ENCODE measurements around the gene ECI1.
A peak's percentile ranks its signal among the peaks of the same experiment; 100 is the strongest.
"Not testable (repeated sequence)": the region's sequence is repeated elsewhere in the genome, so short reads cannot be mapped to it uniquely, and the experiment has no call there.

The ECI1 gene

DNA sequence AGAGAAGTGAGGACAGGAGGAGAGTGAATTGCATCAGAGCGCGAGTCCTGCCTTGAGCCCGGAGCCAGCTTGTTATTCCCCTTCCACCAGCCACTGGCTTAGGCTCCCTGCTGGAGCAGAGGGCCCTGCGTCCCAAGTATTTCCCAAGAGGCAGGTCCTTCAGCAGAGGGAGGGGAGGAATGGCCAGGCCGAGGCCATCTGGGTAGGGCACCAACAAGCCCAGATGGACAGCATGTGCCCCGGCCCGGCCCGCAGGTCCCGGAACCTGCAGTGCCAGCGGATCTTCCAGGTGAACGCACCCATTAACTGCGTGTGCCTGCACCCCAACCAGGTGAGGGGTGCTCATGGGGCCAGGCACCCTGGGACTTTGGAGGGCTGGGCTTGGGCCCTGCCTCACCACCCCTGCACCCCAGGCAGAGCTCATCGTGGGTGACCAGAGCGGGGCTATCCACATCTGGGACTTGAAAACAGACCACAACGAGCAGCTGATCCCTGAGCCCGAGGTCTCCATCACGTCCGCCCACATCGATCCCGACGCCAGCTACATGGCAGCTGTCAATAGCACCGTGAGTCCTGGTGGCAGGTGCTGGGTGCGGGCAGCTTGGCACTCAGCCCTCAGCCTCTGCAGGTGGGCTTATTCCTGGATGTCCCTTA, 44.5 kb downstream of the ECI1 start:
- Histone ChIP-seq H3K4me1 (ENCODE audit: control insufficient read depth, insufficient read depth, low read length) (peaks cover 13% of the 10 kb centered on the region; the same call in 1 of the 2 replicates), H3K27me3 (ENCODE audit: control insufficient read depth, insufficient read depth, low read length) (no peaks in the 10 kb centered on the region), H3K27ac (ENCODE audit: low read depth, low read length) (no peak overlapping the region), H3K36me3 (ENCODE audit: control insufficient read depth, insufficient read depth, low read length) (peaks cover 36% of the 10 kb centered on the region), H3K4me3 (ENCODE audit: low read depth, low read length) (no peak overlapping the region; the same call in 1 of the 2 replicates), H3K9me3 (ENCODE audit: control insufficient read depth, insufficient read depth, low read depth, low read length) (no peaks in the 10 kb centered on the region), H3K9ac (ENCODE audit: low read length) (peak overlapping the region; percentile 43)

DNA sequence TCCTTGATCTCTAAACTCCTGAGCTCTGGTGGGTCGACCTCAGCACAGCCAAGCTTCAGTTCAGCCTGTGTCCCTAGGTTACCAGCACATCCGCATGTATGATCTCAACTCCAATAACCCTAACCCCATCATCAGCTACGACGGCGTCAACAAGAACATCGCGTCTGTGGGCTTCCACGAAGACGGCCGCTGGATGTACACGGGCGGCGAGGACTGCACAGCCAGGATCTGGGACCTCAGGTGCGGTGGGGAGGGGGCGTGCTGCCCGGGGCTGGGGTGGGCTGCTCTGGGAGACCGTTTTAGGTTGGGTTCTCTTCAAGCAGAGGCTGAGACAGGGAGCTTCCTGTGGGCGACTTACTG, 45.0 kb downstream of the ECI1 start:
- H3K4me1 ChIP-seq (ENCODE audit: control insufficient read depth, insufficient read depth, low read length) = peaks cover 10% of the 10 kb centered on the region; the same call in 1 of the 2 replicates
- H3K9ac ChIP-seq (ENCODE audit: low read length) = peak overlapping the region; percentile 97
- H3K36me3 ChIP-seq (ENCODE audit: control insufficient read depth, insufficient read depth, low read length) = peaks cover 33% of the 10 kb centered on the region
- H3K27ac ChIP-seq (ENCODE audit: low read depth, low read length) = no peak overlapping the region
- peak overlapping the region; percentile 97 for H3K4me3 ChIP-seq (ENCODE audit: low read depth, low read length)
- H3K9me3 ChIP-seq (ENCODE audit: control insufficient read depth, insufficient read depth, low read depth, low read length) = no peaks in the 10 kb centered on the region
- no peaks in the 10 kb centered on the region for H3K27me3 ChIP-seq (ENCODE audit: control insufficient read depth, insufficient read depth, low read length)

DNA sequence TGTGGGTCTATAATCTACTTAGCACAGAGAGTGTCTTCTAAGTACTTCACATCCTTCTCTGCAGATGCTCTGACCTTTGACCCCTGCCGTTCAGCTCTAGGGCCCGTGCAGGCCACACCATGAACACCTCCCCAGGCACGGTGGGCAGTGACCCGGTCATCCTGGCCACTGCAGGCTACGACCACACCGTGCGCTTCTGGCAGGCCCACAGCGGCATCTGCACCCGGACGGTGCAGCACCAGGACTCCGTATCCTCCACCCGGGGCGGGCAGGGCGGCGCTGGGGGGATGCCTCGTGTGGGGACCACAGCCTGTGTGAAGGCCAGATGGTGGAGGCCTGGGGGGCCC, 45.4 kb downstream of the ECI1 start:
- Histone ChIP-seq H3K4me3 (ENCODE audit: low read depth, low read length) (peak overlapping the region; percentile 97), H3K27me3 (ENCODE audit: control insufficient read depth, insufficient read depth, low read length) (no peaks in the 10 kb centered on the region), H3K4me1 (ENCODE audit: control insufficient read depth, insufficient read depth, low read length) (peaks cover 9% of the 10 kb centered on the region; the same call in 1 of the 2 replicates), H3K9ac (ENCODE audit: low read length) (peak overlapping the region; percentile 97), H3K9me3 (ENCODE audit: control insufficient read depth, insufficient read depth, low read depth, low read length) (no peaks in the 10 kb centered on the region), H3K36me3 (ENCODE audit: control insufficient read depth, insufficient read depth, low read length) (peaks cover 33% of the 10 kb centered on the region), H3K27ac (ENCODE audit: low read depth, low read length) (peak overlapping the region; percentile 95; the same call in 1 of the 2 replicates)

DNA sequence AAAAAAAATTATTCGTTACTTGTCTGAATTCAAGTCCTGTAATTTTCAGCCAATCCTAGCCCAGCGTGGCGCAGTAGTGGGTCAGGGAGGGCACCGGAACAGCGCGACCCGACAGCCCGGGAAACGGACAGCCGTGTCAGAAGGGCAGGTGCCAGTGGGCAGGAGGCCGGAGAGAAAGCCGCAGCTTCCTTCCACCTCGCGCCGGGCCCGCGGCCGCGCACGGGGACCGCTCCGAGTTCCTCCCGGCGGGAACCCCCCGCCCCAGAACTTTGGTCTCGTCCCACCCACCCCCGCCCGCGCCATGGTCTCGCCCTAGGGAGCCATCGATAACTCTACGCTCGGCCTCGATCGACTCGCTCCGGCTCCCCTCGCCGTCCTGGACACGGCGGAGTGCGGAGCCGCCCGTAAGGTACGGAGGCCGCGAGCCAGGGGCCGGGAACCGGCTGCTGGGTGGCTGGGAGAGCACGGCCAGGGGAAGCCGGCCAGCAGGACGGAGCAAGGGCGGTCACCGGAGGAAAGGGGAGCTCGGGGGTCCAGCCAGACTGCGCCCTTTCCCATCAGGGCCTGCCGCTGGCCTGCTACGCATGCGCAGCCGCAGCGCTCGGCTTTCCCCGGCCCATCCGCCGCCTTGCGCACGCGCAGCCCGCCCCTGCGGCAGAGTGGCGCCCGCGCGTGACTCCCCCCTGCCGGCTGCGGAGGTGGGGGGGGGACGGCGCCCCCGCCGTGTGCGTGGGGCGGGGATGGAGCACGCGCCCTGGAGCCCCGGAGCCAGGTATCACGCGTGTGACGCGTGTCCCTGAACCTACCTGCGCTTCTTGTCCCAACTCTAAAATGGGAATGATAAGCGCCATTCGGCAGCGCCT, 46.1 kb downstream of the ECI1 start, which contains the start of gene MLST8:
Gene MLST8, plus strand, starts transcription at position 351 of the 863 bp plus-strand sequence. CDS start 632 bp downstream, outside the sequence.
- Histone ChIP-seq H3K36me3 (ENCODE audit: control insufficient read depth, insufficient read depth, low read length) (peaks cover 33% of the 10 kb centered on the region), H3K27me3 (ENCODE audit: control insufficient read depth, insufficient read depth, low read length) (peaks cover 5% of the 10 kb centered on the region), H3K9ac (ENCODE audit: low read length) (peak within 1 kb of the TSS; percentile 97), H3K4me3 (ENCODE audit: low read depth, low read length) (peak within 1 kb of the TSS; percentile 97), H3K9me3 (ENCODE audit: control insufficient read depth, insufficient read depth, low read depth, low read length) (no peaks in the 10 kb centered on the region), H3K4me1 (ENCODE audit: control insufficient read depth, insufficient read depth, low read length) (peaks cover 4% of the 10 kb centered on the region; the same call in 1 of the 2 replicates), H3K27ac (ENCODE audit: low read depth, low read length) (peak within 1 kb of the TSS; percentile 95)

DNA sequence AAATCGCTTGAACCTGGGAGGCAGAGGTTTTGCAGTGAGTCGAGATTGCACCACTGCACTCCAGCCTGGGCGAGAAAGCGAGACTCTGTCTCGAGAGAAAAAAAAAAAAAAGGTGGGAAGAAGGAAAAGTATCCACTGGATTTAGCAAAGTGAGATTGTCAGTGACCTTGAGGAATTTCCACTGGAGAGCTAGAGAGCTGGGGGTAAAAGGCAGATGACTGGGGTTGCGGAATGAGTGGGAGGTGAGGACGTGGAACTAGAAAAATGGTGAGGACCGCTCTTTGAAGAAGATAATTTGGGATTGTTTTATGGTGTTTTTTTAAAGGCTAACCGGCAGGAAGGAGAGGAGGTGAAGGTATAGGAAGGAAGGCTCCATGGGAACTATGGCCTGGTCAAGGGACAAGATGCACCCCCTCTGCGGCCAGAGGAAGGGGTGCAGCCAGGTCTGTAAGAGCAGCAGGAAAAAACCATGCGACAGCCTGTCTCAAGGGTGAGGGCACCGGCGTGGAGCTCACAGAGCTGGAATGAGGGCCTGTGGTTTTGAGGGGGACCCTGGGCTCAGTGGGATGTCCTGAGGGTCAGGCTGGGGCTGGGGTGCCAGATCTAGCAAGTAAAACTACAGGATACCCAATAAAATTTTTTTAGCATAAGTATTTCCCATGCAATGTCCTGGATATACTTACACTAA, 46.8 kb downstream of the ECI1 start:
- peak overlapping the region; percentile 97 for H3K4me3 ChIP-seq (ENCODE audit: low read depth, low read length)
- H3K27ac ChIP-seq (ENCODE audit: low read depth, low read length) = peak overlapping the region; percentile 95; the same call in 1 of the 2 replicates
- H3K9me3 ChIP-seq (ENCODE audit: control insufficient read depth, insufficient read depth, low read depth, low read length) = no peaks in the 10 kb centered on the region
- peaks cover 12% of the 10 kb centered on the region for H3K27me3 ChIP-seq (ENCODE audit: control insufficient read depth, insufficient read depth, low read length)
- H3K36me3 ChIP-seq (ENCODE audit: control insufficient read depth, insufficient read depth, low read length) = peaks cover 30% of the 10 kb centered on the region
- H3K4me1 ChIP-seq (ENCODE audit: control insufficient read depth, insufficient read depth, low read length) = peaks cover 4% of the 10 kb centered on the region; the same call in 1 of the 2 replicates
- peak overlapping the region; percentile 97 for H3K9ac ChIP-seq (ENCODE audit: low read length)

DNA sequence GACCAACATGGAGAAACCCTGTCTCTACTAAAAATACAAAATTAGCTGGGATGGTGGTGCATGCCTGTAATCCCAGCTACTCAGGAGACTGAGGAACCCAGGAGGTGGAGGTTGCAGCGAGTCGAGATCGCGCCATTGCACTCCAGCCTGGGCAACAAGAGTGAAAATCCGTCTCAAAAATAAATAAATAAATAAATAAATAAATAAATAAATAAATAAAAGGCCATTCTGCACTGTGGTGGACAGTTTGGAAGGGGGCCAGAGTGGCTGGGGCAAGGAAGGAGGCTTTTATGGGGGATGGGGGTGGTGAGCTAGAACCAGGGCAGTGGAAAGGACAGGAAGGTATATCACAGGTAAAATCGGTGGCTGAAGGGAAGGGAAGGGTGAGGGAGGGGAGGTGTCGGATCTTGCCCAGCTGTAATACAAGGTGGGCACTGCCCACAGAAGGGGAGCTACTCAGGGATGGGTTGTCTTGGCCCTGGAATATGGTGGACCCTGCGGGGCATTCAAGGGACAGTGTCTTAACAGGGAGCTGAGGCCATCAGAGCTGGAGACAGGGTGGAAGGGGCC, 48.2 kb downstream of the ECI1 start:
- H3K9ac ChIP-seq (ENCODE audit: low read length); H3K4me1 ChIP-seq (ENCODE audit: control insufficient read depth, insufficient read depth, low read length): not testable (repeated sequence)

DNA sequence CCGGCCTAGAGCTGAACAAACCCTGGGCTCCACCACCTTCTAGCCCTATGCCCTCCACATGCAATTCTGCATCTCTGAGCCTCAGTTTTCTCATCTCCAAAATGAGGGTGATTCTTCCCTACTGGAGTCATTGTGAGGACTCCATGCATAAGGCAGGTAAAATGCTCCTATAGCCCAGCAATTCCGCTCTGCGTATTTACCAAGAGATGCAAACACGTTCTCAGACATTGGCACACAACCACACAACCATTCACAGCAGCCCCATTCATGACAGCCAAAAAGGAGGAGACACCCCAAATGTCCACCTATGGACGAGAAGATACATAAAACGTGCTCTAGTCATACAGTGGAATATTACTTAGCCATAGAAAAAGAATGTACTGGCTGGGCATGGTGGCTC, 51.1 kb downstream of the ECI1 start:
- H3K27me3 ChIP-seq (ENCODE audit: control insufficient read depth, insufficient read depth, low read length) = peaks cover 47% of the 10 kb centered on the region
- no peak overlapping the region for H3K4me3 ChIP-seq (ENCODE audit: low read depth, low read length)
- H3K36me3 ChIP-seq (ENCODE audit: control insufficient read depth, insufficient read depth, low read length) = no peaks in the 10 kb centered on the region
- no peak overlapping the region for H3K27ac ChIP-seq (ENCODE audit: low read depth, low read length)
- H3K4me1 ChIP-seq (ENCODE audit: control insufficient read depth, insufficient read depth, low read length) = no peaks in the 10 kb centered on the region; the same call in 1 of the 2 replicates
- no peaks in the 10 kb centered on the region for H3K9me3 ChIP-seq (ENCODE audit: control insufficient read depth, insufficient read depth, low read depth, low read length)
- no peak overlapping the region for H3K9ac ChIP-seq (ENCODE audit: low read length)

More for the DNA sequence above, 48.2 kb downstream of the ECI1 start:
- not testable (repeated sequence) for H3K27ac ChIP-seq (ENCODE audit: low read depth, low read length); H3K9me3 ChIP-seq (ENCODE audit: control insufficient read depth, insufficient read depth, low read depth, low read length); H3K4me3 ChIP-seq (ENCODE audit: low read depth, low read length)
- Histone ChIP-seq H3K27me3 (ENCODE audit: control insufficient read depth, insufficient read depth, low read length) (peaks cover 25% of the 10 kb centered on the region), H3K36me3 (ENCODE audit: control insufficient read depth, insufficient read depth, low read length) (peaks cover 16% of the 10 kb centered on the region)

DNA sequence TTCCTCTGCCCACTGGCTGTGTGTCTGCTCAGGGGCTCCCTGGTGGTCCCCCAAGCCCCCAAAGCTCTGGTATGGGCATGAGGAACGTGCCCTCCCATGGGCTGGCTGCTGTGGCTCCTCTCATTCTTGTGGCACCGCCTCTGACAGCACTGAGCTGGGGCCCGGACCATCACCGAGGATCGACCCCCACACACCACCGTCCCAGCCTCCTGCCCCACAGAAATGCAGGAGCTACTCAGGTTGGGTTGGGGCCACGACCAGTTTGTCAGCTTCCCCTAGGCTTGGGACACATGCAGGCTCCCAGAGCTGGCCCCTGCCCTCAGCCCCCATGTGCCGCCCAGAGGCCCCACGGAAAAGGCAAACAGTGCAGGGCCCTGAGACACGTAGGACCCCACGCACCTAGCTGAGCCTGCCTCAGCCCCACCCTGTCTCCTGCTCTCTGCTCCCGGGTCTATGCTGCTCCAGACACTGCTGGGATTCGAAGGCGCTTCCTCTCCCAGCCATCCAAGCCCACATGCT, 51.7 kb downstream of the ECI1 start:
- Histone ChIP-seq H3K9me3 (ENCODE audit: control insufficient read depth, insufficient read depth, low read depth, low read length) (no peaks in the 10 kb centered on the region), H3K27me3 (ENCODE audit: control insufficient read depth, insufficient read depth, low read length) (peaks cover 53% of the 10 kb centered on the region), H3K4me1 (ENCODE audit: control insufficient read depth, insufficient read depth, low read length) (no peaks in the 10 kb centered on the region; the same call in 1 of the 2 replicates), H3K27ac (ENCODE audit: low read depth, low read length) (no peak overlapping the region), H3K9ac (ENCODE audit: low read length) (no peak overlapping the region), H3K4me3 (ENCODE audit: low read depth, low read length) (no peak overlapping the region), H3K36me3 (ENCODE audit: control insufficient read depth, insufficient read depth, low read length) (no peaks in the 10 kb centered on the region)

DNA sequence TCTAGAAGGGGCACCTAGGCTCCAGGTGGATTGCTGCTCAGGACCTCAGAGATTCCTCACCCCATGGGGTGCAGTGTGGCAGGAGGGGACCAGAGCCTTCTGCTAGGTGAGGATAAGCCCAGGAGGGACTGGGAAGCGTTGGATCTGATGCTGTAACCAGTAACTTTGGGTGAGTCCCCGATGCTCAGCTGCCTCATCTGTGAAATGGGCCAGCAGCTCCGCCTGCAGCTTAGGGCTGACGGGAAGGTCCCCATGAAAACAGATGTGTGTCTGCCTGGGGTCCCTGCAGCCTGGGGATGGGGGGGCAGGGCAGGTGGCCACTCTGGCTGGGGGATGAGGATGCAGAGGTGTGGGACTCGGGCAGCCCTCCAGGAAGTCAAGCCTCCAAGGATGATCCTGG, 52.3 kb downstream of the ECI1 start:
- Histone ChIP-seq H3K27ac (ENCODE audit: low read depth, low read length) (no peak overlapping the region), H3K4me1 (ENCODE audit: control insufficient read depth, insufficient read depth, low read length) (no peaks in the 10 kb centered on the region), H3K27me3 (ENCODE audit: control insufficient read depth, insufficient read depth, low read length) (peaks cover 59% of the 10 kb centered on the region), H3K4me3 (ENCODE audit: low read depth, low read length) (no peak overlapping the region), H3K9ac (ENCODE audit: low read length) (no peak overlapping the region), H3K9me3 (ENCODE audit: control insufficient read depth, insufficient read depth, low read depth, low read length) (no peaks in the 10 kb centered on the region), H3K36me3 (ENCODE audit: control insufficient read depth, insufficient read depth, low read length) (no peaks in the 10 kb centered on the region)

DNA sequence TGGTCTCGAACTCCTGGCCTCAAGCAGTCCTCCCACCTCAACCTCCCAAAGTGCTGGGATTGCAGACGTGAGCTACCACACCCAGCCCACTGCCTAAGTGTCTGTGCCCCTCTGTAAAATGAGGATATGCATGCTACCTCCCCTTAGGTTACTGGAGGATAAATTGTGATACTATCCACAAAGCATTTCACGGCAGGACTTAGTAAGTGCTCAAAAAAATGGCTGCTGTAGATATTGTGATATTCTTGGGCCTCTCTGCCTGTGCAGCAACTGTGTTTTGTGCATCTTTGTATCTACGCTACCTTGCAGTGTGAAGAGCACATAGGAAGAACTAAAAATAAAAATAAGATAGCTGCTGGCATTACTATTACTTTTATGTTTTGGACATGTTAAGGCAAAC, 53.1 kb downstream of the ECI1 start:
- no peak overlapping the region for H3K4me3 ChIP-seq (ENCODE audit: low read depth, low read length)
- no peaks in the 10 kb centered on the region for H3K9me3 ChIP-seq (ENCODE audit: control insufficient read depth, insufficient read depth, low read depth, low read length)
- H3K27ac ChIP-seq (ENCODE audit: low read depth, low read length) = no peak overlapping the region
- no peak overlapping the region for H3K9ac ChIP-seq (ENCODE audit: low read length)
- H3K4me1 ChIP-seq (ENCODE audit: control insufficient read depth, insufficient read depth, low read length) = no peaks in the 10 kb centered on the region
- no peaks in the 10 kb centered on the region for H3K36me3 ChIP-seq (ENCODE audit: control insufficient read depth, insufficient read depth, low read length)
- peaks cover 62% of the 10 kb centered on the region for H3K27me3 ChIP-seq (ENCODE audit: control insufficient read depth, insufficient read depth, low read length)

All from HUES6 (cell line).